ENCODE data around the gene ERCC3. TPM values are rescaled to one million over a fixed set of nuclear protein-coding genes. Genes with fewer than 3 reads are reported as not detected.

The ERCC3 gene
- total and polyA plus RNA-seq, 2 donors (not counting 3 experiments of a cell fraction or from before 2014, with no cell fraction given) = 40.7 to 47.3 TPM

- H3K79me2 ChIP-seq (ENCODE audit: control insufficient read depth, insufficient read depth, low read length) = no peaks in the 10 kb centered on the region
- dilution Hi-C loops (cut with MboI; ENCODE audit: extremely low pct_ligation_motif_present, low sequenced_read_pairs) = no loop called here
- H3K4me3 ChIP-seq (replicated peaks in 1 of 3; ENCODE audit: insufficient read depth in 1 of 3, low read depth in 1 of 3, low read length in 3 of 3) = no peak overlapping the region
- no peak overlapping the region for H3K27ac ChIP-seq (ENCODE audit: insufficient read depth, low read depth, low read length)
- no peaks in the 10 kb centered on the region for H4K20me1 ChIP-seq (replicated peaks; ENCODE audit: control insufficient read depth, extremely low read depth, insufficient read depth, low read length)
- no peaks in the 10 kb centered on the region for H3K9me3 ChIP-seq (replicated peaks; ENCODE audit: control insufficient read depth, insufficient read depth, low read length)
- FAIRE-seq (peak; percentile 84), DNase-seq (ENCODE audit: low read depth, low spot score) (peak; percentile 83)
- peak overlapping the region; percentile 50 for H2AFZ ChIP-seq (ENCODE audit: low read depth, low read length)
- peaks cover 7 to 9% of the 10 kb centered on the region in 2 experiments for H3K27me3 ChIP-seq (ENCODE audit: control insufficient read depth in 2 of 2, insufficient read depth in 2 of 2, low read length in 2 of 2)
- BruUV-seq (replicated peaks) = no TSS peak
- TF ChIP-seq GATA2 (IDR thresholded peaks at IDR 0.05; ENCODE audit: insufficient read depth, insufficient read length, low read depth, low read length) = peak; percentile 40
- TF ChIP-seq POLR2AphosphoS5 (IDR thresholded peaks at IDR 0.05; ENCODE audit: insufficient read depth, low read depth, low read length) = peak; percentile 38
- no peak for TF ChIP-seq JUN (IDR thresholded peaks at IDR 0.05; ENCODE audit: borderline replicate concordance, insufficient read depth, insufficient read length, low read depth)
- no peak for TF ChIP-seq CTCF (IDR thresholded peaks at IDR 0.05; ENCODE audit: extremely low read depth in 1 of 2, insufficient read depth in 1 of 2, low read depth in 1 of 2, low read length in 2 of 2)
- TF ChIP-seq MYC (IDR thresholded peaks at IDR 0.05; ENCODE audit: low read depth, low read length) = no peak
- TF ChIP-seq, protein P1, sequence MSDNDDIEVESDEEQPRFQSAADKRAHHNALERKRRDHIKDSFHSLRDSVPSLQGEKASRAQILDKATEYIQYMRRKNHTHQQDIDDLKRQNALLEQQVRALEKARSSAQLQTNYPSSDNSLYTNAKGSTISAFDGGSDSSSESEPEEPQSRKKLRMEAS (IDR thresholded peaks at IDR 0.05; ENCODE audit: insufficient read depth, insufficient read length) = no peak
- TF ChIP-seq FOS (IDR thresholded peaks at IDR 0.05; ENCODE audit: borderline replicate concordance, insufficient read depth, low read length) = peak; percentile 64
- TF ChIP-seq POLR2A (IDR thresholded peaks at IDR 0.05; ENCODE audit: low read depth, low read length) = no peak
- no peak for TF ChIP-seq EZH2 (IDR thresholded peaks at IDR 0.05; ENCODE audit: borderline replicate concordance, low read depth, low read length, severe bottlenecking)
- POLR2A ChIA-PET = no interaction called here
- H3K4me2 ChIP-seq (ENCODE audit: insufficient read depth, low read length) = peak overlapping the region; percentile 31
- intact Hi-C loops (cut with micrococcal nuclease) = no loop called here
- H3K9ac ChIP-seq (replicated peaks; ENCODE audit: extremely low read depth, insufficient read depth, low read length) = no peak overlapping the region
- no peaks in the 10 kb centered on the region for H3K9me1 ChIP-seq (replicated peaks; ENCODE audit: control insufficient read depth, extremely low read depth, insufficient read depth, low read length)
- H3K4me1 ChIP-seq (ENCODE audit: control insufficient read depth, extremely low read depth, insufficient read depth, low read length) = peaks cover 11% of the 10 kb centered on the region
- CTCF ChIA-PET = no interaction called here
- H3K36me3 ChIP-seq (ENCODE audit: control insufficient read depth in 2 of 2, extremely low read depth in 1 of 2, insufficient read depth in 2 of 2, low read length in 2 of 2) = no peaks in the 10 kb centered on the region
Measured at GRCh38 chr2:127226520-127227263, 67.3 kb downstream of the ERCC3 start.
